ENCODE data around the gene CXXC5. TPM values are rescaled to one million over a fixed set of nuclear protein-coding genes. Genes with fewer than 3 reads are reported as not detected.

The CXXC5 gene
- polyA plus RNA-seq, 3 donors: 201 to 226 (median 217) TPM

DNA sequence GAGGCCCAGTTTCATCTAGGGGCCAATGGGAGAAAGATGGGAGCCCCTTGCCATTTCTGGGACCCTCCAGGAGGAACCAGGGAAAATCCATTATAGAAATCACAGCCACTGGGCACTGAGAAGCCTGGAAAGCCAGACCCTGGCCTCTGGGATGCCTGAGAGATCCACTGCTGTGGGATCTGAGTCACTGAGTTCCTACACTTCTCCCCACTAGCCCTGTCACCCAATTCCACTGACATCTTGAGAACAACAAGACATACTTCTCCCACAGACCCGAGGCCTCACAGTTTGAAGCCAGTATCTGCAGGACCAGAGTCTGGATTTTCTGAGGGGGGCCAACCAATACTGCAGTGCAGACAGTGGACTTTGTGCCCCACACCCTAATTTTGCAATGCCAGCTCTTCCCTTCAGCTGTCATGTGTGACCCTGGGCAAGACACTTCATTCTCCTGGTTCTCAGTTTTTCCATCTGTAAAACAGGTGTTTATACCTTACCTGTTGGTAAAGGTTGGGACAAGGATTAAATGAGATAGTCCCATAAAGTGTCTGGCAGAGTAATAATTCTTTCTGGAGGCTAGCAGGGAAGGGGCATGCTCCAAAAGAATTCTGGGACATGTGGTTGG lies 46.5 kb downstream of the CXXC5 start:
- no peak for DNase-seq (ENCODE audit: extremely low read depth in 1 of 11, low read depth in 9 of 11, low spot score in 4 of 11)

GRCh38 chr5:139695178-139695573 lies 47.0 kb downstream of the CXXC5 start:
- DNase-seq (ENCODE audit: extremely low read depth in 1 of 11, low read depth in 9 of 11, low spot score in 4 of 11): no peak

- no peak for DNase-seq (ENCODE audit: extremely low read depth in 1 of 11, low read depth in 9 of 11, low spot score in 4 of 11)
Measured at GRCh38 chr5:139696167-139696893, 48.2 kb downstream of the CXXC5 start.

DNA sequence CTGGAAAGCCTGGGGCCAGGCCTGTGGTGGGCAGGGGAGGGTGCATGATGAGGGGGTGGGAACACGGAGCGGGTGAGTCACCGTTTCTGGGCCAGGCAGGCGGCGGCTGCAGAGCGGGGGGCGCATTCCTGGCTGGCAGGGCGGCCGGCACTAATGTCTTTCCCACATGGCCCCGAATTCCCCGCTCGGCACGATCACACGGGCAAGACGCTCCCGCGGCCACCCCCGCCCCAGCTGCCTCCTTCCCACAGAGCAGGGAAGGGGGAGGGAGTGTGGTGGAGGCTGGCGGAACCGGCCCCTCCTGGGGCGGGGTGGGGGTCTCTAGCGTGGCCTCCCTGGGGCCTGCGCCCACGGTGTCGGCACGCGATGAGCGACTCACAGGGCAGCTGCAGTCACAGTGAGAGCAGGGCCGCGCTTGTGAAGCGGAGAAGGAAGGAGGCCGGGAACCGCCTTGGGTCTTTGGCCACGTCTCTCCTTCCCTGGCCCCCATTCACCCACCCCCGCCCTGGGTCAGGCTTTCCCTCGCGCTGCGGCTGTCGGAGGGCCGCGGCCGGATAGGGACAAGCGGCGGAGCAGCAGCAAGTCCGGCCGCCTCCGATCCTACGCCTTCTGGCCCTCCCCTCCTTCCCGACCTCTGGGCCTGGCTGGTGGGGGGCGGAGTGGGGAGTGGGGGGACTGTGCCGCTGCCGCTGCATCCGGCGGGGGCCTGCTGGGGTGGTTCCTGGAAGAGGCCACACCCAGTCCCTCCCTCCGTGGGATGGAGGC lies 48.9 kb downstream of the CXXC5 start:
- peak in 7 of 11 donors; percentile 68 to 88 (median 80) for DNase-seq (ENCODE audit: extremely low read depth in 1 of 11, low read depth in 9 of 11, low spot score in 4 of 11)

DNA sequence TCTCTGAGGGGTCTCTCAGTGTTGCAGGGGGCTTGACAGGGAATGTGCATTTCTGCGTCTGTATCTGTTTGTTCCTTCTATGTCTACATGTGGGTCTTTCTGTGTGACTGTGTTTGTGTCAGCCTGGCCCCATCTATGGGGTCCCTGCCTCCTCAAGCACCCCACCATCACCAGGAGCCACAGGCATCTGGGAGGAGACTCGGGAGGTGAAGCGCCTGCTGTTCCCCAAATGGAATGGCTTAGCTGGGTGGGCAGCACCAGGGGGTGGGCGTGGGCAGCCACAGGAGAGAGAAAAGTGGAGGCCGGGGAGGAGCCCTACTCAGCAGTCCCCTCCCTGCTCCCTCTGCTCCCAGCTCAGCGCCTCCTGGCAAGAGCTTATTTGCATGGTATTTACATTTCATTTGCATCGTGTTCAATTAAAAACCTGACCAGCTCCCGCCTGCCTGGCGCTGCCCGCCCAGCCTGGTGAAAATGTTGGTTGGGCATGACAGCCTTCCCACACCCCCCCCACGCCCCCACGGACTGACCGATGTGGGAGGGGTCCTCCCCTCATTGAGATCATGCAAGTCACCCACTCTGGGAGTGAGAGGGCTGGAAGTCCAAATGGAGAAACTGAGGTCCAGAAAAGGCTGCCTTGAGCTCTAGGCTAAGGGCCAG lies 50.5 kb downstream of the CXXC5 start:
- peak in 9 of 11 donors; percentile 82 to 93 (median 88) for DNase-seq (ENCODE audit: extremely low read depth in 1 of 11, low read depth in 9 of 11, low spot score in 4 of 11)

GRCh38 chr5:139699351-139699750 lies 51.2 kb downstream of the CXXC5 start:
- no peak for DNase-seq (ENCODE audit: extremely low read depth in 1 of 11, low read depth in 9 of 11, low spot score in 4 of 11)

- no peak for DNase-seq (ENCODE audit: extremely low read depth in 1 of 11, low read depth in 9 of 11, low spot score in 4 of 11)
Measured at GRCh38 chr5:139700711-139701055, 52.5 kb downstream of the CXXC5 start.

GRCh38 chr5:139701056-139701741 lies 53.0 kb downstream of the CXXC5 start:
- no peak for DNase-seq (ENCODE audit: extremely low read depth in 1 of 11, low read depth in 9 of 11, low spot score in 4 of 11)

- DNase-seq (ENCODE audit: extremely low read depth in 1 of 11, low read depth in 9 of 11, low spot score in 4 of 11): no peak
Measured at GRCh38 chr5:139702548-139702947, 54.4 kb downstream of the CXXC5 start.

DNA sequence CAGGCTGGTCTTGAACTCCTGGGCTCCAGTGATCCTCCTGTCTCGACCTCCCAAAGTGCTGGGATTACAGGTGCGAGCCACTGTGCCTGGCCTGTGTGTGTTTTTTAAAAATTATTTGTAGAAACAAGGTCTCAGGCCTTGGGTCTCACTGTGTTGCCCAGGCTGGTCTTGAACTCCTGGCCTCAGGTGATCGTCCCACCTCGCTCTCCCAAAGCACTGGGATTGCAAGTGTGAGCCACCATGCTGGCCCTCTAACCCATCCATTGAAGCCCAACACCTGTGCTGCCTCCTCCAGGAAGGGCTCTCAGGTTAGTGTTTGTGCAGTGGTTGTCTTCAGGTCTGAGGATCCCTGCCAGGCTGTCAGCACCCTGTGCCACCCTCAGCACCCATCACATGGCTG lies 56.6 kb downstream of the CXXC5 start:
- DNase-seq (ENCODE audit: extremely low read depth in 1 of 11, low read depth in 9 of 11, low spot score in 4 of 11): no peak

- DNase-seq (ENCODE audit: extremely low read depth in 1 of 11, low read depth in 9 of 11, low spot score in 4 of 11): no peak
Measured at GRCh38 chr5:139705191-139705590, 57.0 kb downstream of the CXXC5 start.

DNA sequence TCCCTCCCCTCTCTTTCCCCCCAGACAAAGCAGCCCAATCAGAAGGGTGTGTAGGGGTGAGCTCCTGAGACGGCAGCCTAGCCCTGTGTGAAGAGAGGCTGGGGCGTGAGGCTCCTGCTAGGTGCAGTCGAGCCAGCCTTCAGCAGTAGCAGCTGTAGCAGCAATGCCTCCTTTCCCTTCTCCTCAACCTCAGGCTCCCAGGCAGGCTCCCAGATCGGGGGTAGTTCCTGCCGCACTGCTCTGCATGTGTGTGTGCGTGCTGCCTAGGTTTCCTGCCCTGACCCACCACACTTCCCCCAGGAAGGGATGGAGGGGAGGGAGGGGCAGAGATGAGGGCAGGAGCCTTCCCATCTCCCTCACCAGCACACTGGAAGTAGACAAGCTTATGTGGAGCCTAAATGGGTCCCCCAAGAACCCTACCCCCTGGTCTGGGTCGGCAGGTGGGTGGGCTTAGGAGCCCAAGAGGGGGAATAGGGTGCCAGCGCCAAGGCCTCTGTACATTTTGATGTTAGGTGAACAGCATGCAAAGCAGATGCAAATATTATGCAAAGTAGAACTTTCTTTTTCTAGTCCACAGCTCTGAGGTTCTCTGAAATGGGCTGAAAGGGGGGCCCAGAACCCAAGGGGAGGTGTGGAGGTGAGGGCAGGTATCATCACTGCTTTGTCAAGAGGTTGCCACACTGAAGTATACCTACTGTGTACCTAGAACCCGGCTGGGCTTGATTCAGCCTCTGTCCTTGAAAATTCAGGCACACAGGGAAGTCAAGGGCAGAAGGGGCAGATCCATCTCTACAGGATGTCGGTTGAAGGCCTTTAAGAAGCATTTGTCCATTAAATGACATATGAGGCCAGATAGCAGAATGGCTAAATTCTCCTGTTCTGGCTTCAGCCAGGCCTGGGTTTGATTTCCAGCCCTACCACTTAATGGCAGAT lies 57.8 kb downstream of the CXXC5 start:
- no peak for DNase-seq (ENCODE audit: extremely low read depth in 1 of 11, low read depth in 9 of 11, low spot score in 4 of 11)

DNA sequence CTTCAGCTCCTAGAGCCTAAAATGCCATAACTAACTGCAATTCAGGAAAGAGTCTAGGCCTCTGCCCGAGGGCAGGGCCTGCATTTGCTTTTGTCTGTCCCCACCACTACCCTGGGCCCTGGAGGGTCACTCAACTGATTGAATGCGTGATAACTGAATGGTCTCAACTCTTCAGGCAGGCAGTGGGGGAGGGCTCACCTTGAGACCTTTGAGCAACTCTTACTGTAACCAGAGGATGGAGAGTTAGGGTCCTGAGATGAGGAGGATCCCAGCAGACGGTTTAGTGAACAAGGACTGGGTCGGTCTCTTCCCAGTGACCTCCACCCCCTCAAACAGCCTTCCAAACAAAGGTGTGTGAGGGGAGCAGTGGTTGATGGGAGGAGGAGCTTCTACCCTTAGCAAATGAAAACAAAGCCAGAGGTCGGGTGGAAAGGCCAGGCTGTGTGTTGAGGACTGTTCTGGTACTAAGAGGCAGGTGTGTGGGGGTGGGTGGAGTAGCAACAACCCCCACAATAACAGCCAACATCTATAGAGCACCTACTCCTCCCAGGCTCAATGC lies 59.4 kb downstream of the CXXC5 start:
- DNase-seq (ENCODE audit: extremely low read depth in 1 of 11, low read depth in 9 of 11, low spot score in 4 of 11): no peak

DNA sequence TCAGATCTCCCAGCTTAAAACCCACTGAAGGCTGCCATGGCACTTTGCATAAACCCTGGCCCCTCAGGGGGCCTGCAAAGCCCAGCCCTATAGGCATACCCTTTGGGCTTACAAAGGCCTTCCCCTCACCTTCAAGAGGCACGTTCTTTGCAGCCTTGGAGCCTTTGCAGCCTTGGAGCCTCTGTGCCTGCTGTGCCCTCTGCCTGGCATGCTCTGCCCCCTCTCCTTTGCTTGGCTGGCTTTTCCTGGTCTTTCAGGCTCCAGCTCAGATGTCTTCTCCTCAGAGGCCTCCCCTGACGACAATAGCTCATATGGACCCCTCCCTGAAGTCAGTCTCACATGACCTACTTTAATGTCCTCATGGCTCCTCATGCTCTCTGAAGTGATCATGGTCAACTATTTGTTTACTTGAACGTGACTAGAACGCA lies 60.3 kb downstream of the CXXC5 start:
- peak in 4 of 11 donors; percentile 31 to 65 (median 45) for DNase-seq (ENCODE audit: extremely low read depth in 1 of 11, low read depth in 9 of 11, low spot score in 4 of 11)

- DNase-seq (ENCODE audit: extremely low read depth in 1 of 11, low read depth in 9 of 11, low spot score in 4 of 11): peak in 4 of 11 donors; percentile 57 to 78 (median 73)
Measured at GRCh38 chr5:139708877-139709581, 60.9 kb downstream of the CXXC5 start.

- DNase-seq (ENCODE audit: extremely low read depth in 1 of 11, low read depth in 9 of 11, low spot score in 4 of 11): peak in 2 of 11 donors; percentile 62 to 63
Measured at GRCh38 chr5:139709582-139710318, 61.6 kb downstream of the CXXC5 start.

Data from renal cortex interstitium (tissue), 11 donors.